BJ (cell line): ENCODE measurements around the gene CD37. TPM values are rescaled to one million over a fixed set of nuclear protein-coding genes. Genes with fewer than 3 reads are reported as not detected.

Source experiments
- CTCF ChIA-PET: fragments of 350-600 bp; formaldehyde crosslinking; extraction: SDS; loops from one replicate; lab custom pipeline; 2021; ENCODE audit warnings: antibody characterized with exemption, inconsistent platforms; lab: Yijun Ruan, JAX
- POLR2A ChIA-PET: fragments of 300-600 bp; sonication (Branson Sonifier 250); formaldehyde crosslinking; extraction: SDS; loops from one replicate; lab custom pipeline; 2021; ENCODE audit warnings: antibody characterized with exemption; lab: Charles Lee
- DNase-seq: peaks from one replicate; pipeline ENCODE4 v3.0.0-alpha.2; 2011; ENCODE audit warnings: low read depth
- H3K27me3 ChIP-seq: 2 replicates; pipeline ENCODE4 v1.6.0; 2011; ENCODE audit warnings: low read length; ENCODE audit not compliant: control insufficient read depth, insufficient read depth
- H3K36me3 ChIP-seq: 2 replicates; pipeline ENCODE4 v1.5.1; 2011; ENCODE audit warnings: low read length; ENCODE audit not compliant: control insufficient read depth, insufficient read depth
- H3K4me3 ChIP-seq: 2 replicates; pipeline ENCODE4 v1.5.1; 2011; ENCODE audit warnings: low read depth, mild to moderate bottlenecking, control low read depth, low read length
- CTCF ChIP-seq: IDR thresholded peaks from 2 replicates; pipeline ENCODE4 v1.5.1; 2011; ENCODE audit warnings: low read depth, mild to moderate bottlenecking, control low read depth, inconsistent platforms, low read length, moderate library complexity; ENCODE audit not compliant: insufficient read depth
- polyA plus RNA-seq: library from polyadenylated mRNA; depleted of rRNA; stranded (reverse); fragments of >200 nt; gene quantifications from 2 replicates; pipeline ENCODE4 v1.2.3, GENCODE V29; 2011

CD37 gene
- polyA plus RNA-seq, 1 experiment = not detected

GRCh38 chr19:49361438-49362047 is 26.3 kb downstream of the CD37 start:
- CTCF ChIA-PET = interaction anchor here (0.6 to 1.2 kb wide), 2 partner anchors 30 to 83 kb away, joined by 3 to 5 read pairs; no protein-coding TSS in a partner anchor
- TF ChIP-seq CTCF = no peak
- DNase-seq = peak; percentile 32
- no peaks in the 10 kb centered on the region for H3K27me3 ChIP-seq
- POLR2A ChIA-PET = interaction anchor here (0.7 kb wide), 1 partner anchor 18 kb away, joined by 5 read pairs; no protein-coding TSS in a partner anchor
- peak overlapping the region; percentile 91 for H3K4me3 ChIP-seq
- peaks cover 4% of the 10 kb centered on the region for H3K36me3 ChIP-seq

- CTCF ChIA-PET = interaction anchor here (0.6 to 1.2 kb wide), 2 partner anchors 29 to 82 kb away, joined by 3 to 5 read pairs; no protein-coding TSS in a partner anchor
Observed at GRCh38 chr19:49362048-49362928, 27.1 kb downstream of the CD37 start, which contains the start of gene TEAD2. TEAD2 (minus strand) TSS chr19:49362416; CDS start chr19:49360075, 2,341 bp downstream.

GRCh38 chr19:49362929-49363267 is 27.7 kb downstream of the CD37 start:
- POLR2A ChIA-PET = interaction anchor here (0.7 kb wide), 1 partner anchor 103 kb away, joined by 6 read pairs; no protein-coding TSS in a partner anchor
- Histone ChIP-seq H3K4me3 (peak overlapping the region; percentile 91), H3K36me3 (peaks cover 4% of the 10 kb centered on the region), H3K27me3 (no peaks in the 10 kb centered on the region)
- no peak for TF ChIP-seq CTCF
- CTCF ChIA-PET = no interaction called here
- no peak for DNase-seq

More at GRCh38 chr19:49362048-49362928, 27.1 kb downstream of the CD37 start, which contains the start of gene TEAD2:
- no peaks in the 10 kb centered on the region for H3K27me3 ChIP-seq
- H3K36me3 ChIP-seq = peaks cover 4% of the 10 kb centered on the region
- TF ChIP-seq CTCF = no peak
- peak within 1 kb of the TSS; percentile 91 for H3K4me3 ChIP-seq
- POLR2A ChIA-PET = interaction anchor here (0.7 kb wide), 2 partner anchors 19 to 104 kb away, joined by 5 to 6 read pairs; no protein-coding TSS in a partner anchor
- no peak for DNase-seq

- TF ChIP-seq CTCF = 0 out of 2 replicates have a peak, but pooled peaks have one; percentile 29
- ChIA-PET POLR2A (interaction anchor here (0.7 kb wide), 1 partner anchor 103 kb away, joined by 6 read pairs; no protein-coding TSS in a partner anchor), CTCF (no interaction called here)
- Histone ChIP-seq H3K4me3 (peak within 1 kb of the TSS; percentile 91), H3K36me3 (peaks cover 2% of the 10 kb centered on the region; the same call in 1 of the 2 replicates), H3K27me3 (no peaks in the 10 kb centered on the region)
- peak; percentile 98 for DNase-seq
Observed at GRCh38 chr19:49363268-49364082, 28.3 kb downstream of the CD37 start, which contains the start of gene DKKL1. DKKL1 (plus strand) TSS chr19:49363877; CDS start chr19:49363999, 122 bp downstream.
